Gastroesophageal sphincter (tissue), 4 donors: ENCODE results near the gene C1orf232. TPM values are rescaled to one million over a fixed set of nuclear protein-coding genes. Genes with fewer than 3 reads are reported as not detected.

Experiments
- ATAC-seq: fragments of 150-250 bp; one replicate; pipeline ENCODE4 v1.9.1; 2016; ENCODE audit warnings: mild to moderate bottlenecking, moderate library complexity
- H3K27ac ChIP-seq, 4 donors: fragments of 200-600 bp; sonication (generic) in 3 of 4; 1 replicate in 3 of 4; 2 replicates in 1 of 4; pipeline ENCODE4 v1.5.1; 2016 to 2019
- H3K27me3 ChIP-seq: fragments of 200-600 bp; sonication (generic); one replicate; pipeline ENCODE4 v1.5.1; 2019
- H3K36me3 ChIP-seq, 2 donors: fragments of 200-600 bp; sonication (generic); one replicate each; pipeline ENCODE4 v1.5.1; 2019; ENCODE audit warnings: control low read depth in 1 of 2
- H3K4me1 ChIP-seq, 3 donors: fragments of 200-600 bp; sonication (generic); 1 replicate in 2 of 3; 2 replicates in 1 of 3; pipeline ENCODE4 v1.5.1; 2016 to 2019; ENCODE audit warnings: control low read depth in 2 of 3
- H3K4me3 ChIP-seq, 2 donors: fragments of 200-600 bp; sonication (generic); one replicate each; pipeline ENCODE4 v1.5.1; 2019; ENCODE audit warnings: mild to moderate bottlenecking in 1 of 2, moderate library complexity in 1 of 2
- H3K9me3 ChIP-seq, 3 donors: fragments of 200-600 bp; sonication (generic); one replicate each; pipeline ENCODE4 v1.5.1; 2017 to 2019; ENCODE audit warnings: control low read depth in 2 of 3
- EP300 ChIP-seq: sonication (generic); formaldehyde crosslinking; IDR thresholded peaks from one replicate; pipeline ENCODE4 v1.6.1; 2017; ENCODE audit warnings: antibody characterized with exemption, mild to moderate bottlenecking
- POLR2A ChIP-seq, 2 donors: fragments of 450-650 bp; IDR thresholded peaks; one replicate each; pipeline ENCODE4 v1.6.1; 2017; ENCODE audit warnings: antibody characterized with exemption in 2 of 2, mild to moderate bottlenecking in 2 of 2, moderate library complexity in 1 of 2
- POLR2AphosphoS5 ChIP-seq: sonication (generic); formaldehyde crosslinking; IDR thresholded peaks from one replicate; pipeline ENCODE4 v1.6.1; 2017; ENCODE audit warnings: antibody characterized with exemption
- WGBS, 2 donors: methylation state at CpG; one replicate each; pipeline ENCODE4 v1.1.5; 2018; ENCODE audit warnings: low coverage in 1 of 2; 5-methylcytosine and 5-hydroxymethylcytosine counted together
- total RNA-seq, 4 donors: library from RNA; depleted of rRNA; stranded (reverse); fragments of >200 nt; gene quantifications; one replicate each; pipeline ENCODE4 v1.1.0, GENCODE V29; 2016
- TF ChIP-seq, protein P1 (sequence below), 4 experiments: fragments of 200-600 bp in 2 of 4; fragments of 450-650 bp in 2 of 4; sonication (generic) in 1 of 4; IDR thresholded peaks; one replicate each; pipeline ENCODE4 v1.5.1; 2017 to 2019; ENCODE audit warnings: antibody characterized with exemption in 4 of 4, mild to moderate bottlenecking in 2 of 4, moderate library complexity in 2 of 4

C1orf232 gene
- total RNA-seq, 4 donors from 2014 or later: not detected

DNA sequence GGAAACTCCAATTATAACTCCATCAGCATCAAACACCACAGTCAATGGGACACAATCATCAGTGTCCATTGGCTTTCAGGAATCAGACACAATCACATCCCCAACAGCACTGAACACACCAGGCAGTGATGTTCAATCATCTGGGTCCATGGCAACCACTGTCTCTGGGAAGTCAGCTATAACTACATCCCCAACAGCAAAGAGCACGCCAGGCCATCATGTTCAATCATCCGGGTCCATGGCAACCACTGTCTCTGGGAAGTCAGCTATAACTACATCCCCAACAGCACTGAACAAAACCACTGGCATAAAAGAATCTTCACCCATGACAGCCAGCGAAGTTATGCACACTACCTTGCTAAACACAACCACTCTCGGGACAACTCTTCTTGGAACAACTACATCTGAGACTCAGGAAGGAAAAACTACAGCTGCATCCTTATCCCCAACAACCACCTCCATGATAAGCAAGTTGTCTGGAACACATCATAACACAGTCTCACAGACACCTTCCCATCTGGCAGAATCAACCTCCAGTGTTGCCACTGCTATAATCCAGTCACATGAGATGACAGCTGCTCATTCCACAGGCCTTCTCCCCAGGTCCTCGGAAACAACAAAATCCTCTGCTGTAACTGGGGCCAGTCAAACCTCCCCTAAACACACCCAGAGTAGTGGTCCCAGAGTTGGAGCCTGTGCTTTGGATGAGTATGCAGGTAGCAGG is 41.5 kb upstream of the C1orf232 start:
- Histone ChIP-seq H3K4me3 (no peak overlapping the region), H3K4me1 (no peaks in the 10 kb centered on the region), H3K27ac (no peak overlapping the region), H3K36me3 (no peaks in the 10 kb centered on the region), H3K27me3 (no peaks in the 10 kb centered on the region), H3K9me3 (no peaks in the 10 kb centered on the region)
- ATAC-seq: no peak
- 59 to 75% methylated on average over 1 to 3 of the region's 5 CpGs for WGBS, 2 donors
- no peak for TF ChIP-seq POLR2AphosphoS5
- no peak for TF ChIP-seq EP300
- TF ChIP-seq, protein P1, sequence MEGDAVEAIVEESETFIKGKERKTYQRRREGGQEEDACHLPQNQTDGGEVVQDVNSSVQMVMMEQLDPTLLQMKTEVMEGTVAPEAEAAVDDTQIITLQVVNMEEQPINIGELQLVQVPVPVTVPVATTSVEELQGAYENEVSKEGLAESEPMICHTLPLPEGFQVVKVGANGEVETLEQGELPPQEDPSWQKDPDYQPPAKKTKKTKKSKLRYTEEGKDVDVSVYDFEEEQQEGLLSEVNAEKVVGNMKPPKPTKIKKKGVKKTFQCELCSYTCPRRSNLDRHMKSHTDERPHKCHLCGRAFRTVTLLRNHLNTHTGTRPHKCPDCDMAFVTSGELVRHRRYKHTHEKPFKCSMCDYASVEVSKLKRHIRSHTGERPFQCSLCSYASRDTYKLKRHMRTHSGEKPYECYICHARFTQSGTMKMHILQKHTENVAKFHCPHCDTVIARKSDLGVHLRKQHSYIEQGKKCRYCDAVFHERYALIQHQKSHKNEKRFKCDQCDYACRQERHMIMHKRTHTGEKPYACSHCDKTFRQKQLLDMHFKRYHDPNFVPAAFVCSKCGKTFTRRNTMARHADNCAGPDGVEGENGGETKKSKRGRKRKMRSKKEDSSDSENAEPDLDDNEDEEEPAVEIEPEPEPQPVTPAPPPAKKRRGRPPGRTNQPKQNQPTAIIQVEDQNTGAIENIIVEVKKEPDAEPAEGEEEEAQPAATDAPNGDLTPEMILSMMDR (IDR thresholded peaks at IDR 0.05): no peak
- TF ChIP-seq POLR2A (IDR thresholded peaks at IDR 0.05): no peak

- Histone ChIP-seq H3K4me3 (no peak overlapping the region), H3K27me3 (peaks cover 31% of the 10 kb centered on the region), H3K36me3 (no peaks in the 10 kb centered on the region), H3K27ac (no peak overlapping the region), H3K9me3 (no peaks in the 10 kb centered on the region), H3K4me1 (peaks cover 0 to 9% (median 0%) of the 10 kb centered on the region in 3 donors)
- 67 to 80% methylated on average over 4 to 6 of the region's 9 CpGs for WGBS, 2 donors
- TF ChIP-seq POLR2AphosphoS5 (no peak), POLR2A (IDR thresholded peaks at IDR 0.05) (no peak), EP300 (no peak)
- TF ChIP-seq, protein P1 (IDR thresholded peaks at IDR 0.05): no peak
- no peak for ATAC-seq
Observed at GRCh38 chr1:26203642-26204318, 35.0 kb upstream of the C1orf232 start.

DNA sequence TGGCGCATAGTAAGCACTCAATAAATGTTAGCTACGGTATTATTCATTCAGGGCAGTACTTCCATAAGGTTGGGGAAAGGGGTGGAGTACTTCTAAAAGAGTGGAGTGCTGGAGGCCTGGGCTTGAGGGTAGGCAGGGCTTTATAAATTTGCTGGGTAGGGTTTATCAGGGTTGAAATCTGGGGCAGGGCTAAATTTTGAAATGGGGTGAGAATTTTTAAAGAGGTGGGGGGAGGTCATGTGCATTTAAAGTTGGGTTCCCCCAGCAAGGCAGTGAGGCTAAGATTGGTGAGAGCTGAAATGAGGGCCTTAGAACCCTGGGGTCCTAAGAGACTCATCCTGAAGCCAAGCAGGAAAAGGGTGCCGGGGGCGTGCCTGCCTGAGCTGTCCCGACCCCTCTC is 31.6 kb upstream of the C1orf232 start:
- Histone ChIP-seq H3K9me3 (no peaks in the 10 kb centered on the region), H3K27ac (no peak overlapping the region)

DNA sequence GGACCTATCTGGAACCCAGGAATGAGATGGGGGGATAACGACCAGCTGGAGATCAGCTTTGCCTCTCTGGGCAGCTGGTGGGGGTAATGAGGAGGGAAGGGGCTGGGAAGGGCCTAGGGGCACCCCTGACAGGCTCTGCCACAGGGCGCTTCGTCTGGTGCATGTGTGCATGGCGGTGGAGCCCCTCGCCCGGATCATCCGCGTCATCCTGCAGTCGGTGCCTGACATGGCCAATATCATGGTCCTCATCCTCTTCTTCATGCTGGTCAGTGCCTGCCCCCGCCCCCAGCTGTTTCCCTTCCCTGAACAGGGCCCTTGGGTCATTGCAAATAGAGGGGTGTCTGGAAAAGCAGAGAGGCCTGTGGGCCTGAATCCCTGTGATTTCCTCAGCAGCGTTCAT is 29.1 kb upstream of the C1orf232 start:
- no peak for ATAC-seq
- H3K27me3 ChIP-seq: peaks cover 38% of the 10 kb centered on the region
- no peak overlapping the region for H3K27ac ChIP-seq
- peaks cover 0 to 9% (median 0%) of the 10 kb centered on the region in 3 donors for H3K4me1 ChIP-seq
- no peaks in the 10 kb centered on the region for H3K36me3 ChIP-seq
- no peak overlapping the region for H3K4me3 ChIP-seq
- no peaks in the 10 kb centered on the region for H3K9me3 ChIP-seq
- 67 to 78% methylated on average over 5 to 8 of the region's 11 CpGs for WGBS, 2 donors
- TF ChIP-seq POLR2AphosphoS5 (no peak), EP300 (no peak), POLR2A (IDR thresholded peaks at IDR 0.05) (no peak)
- TF ChIP-seq, protein P1 (IDR thresholded peaks at IDR 0.05): no peak

More for the DNA sequence above, 31.6 kb upstream of the C1orf232 start:
- peaks cover 0 to 9% (median 0%) of the 10 kb centered on the region in 3 donors for H3K4me1 ChIP-seq
- no peak overlapping the region for H3K4me3 ChIP-seq
- no peak for ATAC-seq
- H3K36me3 ChIP-seq: no peaks in the 10 kb centered on the region
- 57% methylated on average over 4 of the region's 5 CpGs; no CpG with 5 or more reads in 1 of the 2 donors for WGBS, 2 donors
- H3K27me3 ChIP-seq: peaks cover 42% of the 10 kb centered on the region
- TF ChIP-seq POLR2AphosphoS5 (no peak), POLR2A (IDR thresholded peaks at IDR 0.05) (no peak), EP300 (no peak)
- TF ChIP-seq, protein P1 (IDR thresholded peaks at IDR 0.05): no peak
